ENCODE results near the gene FAM111A.

FAM111A gene

GRCh38 chr11:59199546-59200422, 57.1 kb downstream of the FAM111A start:
- DNase-seq (ENCODE audit: low spot score), result no peak

- DNase-seq (ENCODE audit: low spot score), result no peak
These were observed 57.7 kb downstream of the FAM111A start for GRCh38 chr11:59200423-59200746.

GRCh38 chr11:59201353-59201752, 58.7 kb downstream of the FAM111A start:
- no peak for DNase-seq (ENCODE audit: low spot score)

Measured in RKO (cell line).